Mesendoderm (in vitro differentiated cells): ENCODE results near the gene PURB.
A peak's percentile ranks its signal among the peaks of the same experiment; 100 is the strongest.

Experiments used
- DNase-seq: peaks from one replicate; pipeline ENCODE4 v3.0.0; 2013
- H2AK5ac ChIP-seq: 2 replicates; pipeline ENCODE4 v1.6.1; 2013; ENCODE audit warnings: low read length, inconsistent platforms
- H2BK120ac ChIP-seq: 2 replicates; pipeline ENCODE4 v1.6.1; 2013; ENCODE audit warnings: low read depth, mild to moderate bottlenecking, low read length, moderate library complexity, mixed read lengths
- H2BK15ac ChIP-seq: replicated peaks from 2 replicates; pipeline ENCODE4 v1.6.1; 2013; ENCODE audit warnings: low read depth, mild to moderate bottlenecking, moderate library complexity
- H2BK5ac ChIP-seq: 2 replicates; pipeline ENCODE4 v1.6.1; 2013; ENCODE audit warnings: low read length, inconsistent platforms
- H3K18ac ChIP-seq: 2 replicates; pipeline ENCODE4 v1.6.1; 2013; ENCODE audit warnings: mild to moderate bottlenecking, low read length, mixed read lengths
- H3K23ac ChIP-seq: one replicate; pipeline ENCODE4 v1.6.1; 2013; ENCODE audit warnings: low read length
- H3K27ac ChIP-seq: 2 replicates; pipeline ENCODE4 v1.5.1; 2013; ENCODE audit warnings: low read depth, mild to moderate bottlenecking, inconsistent platforms, low read length, moderate library complexity
- H3K27me3 ChIP-seq: 2 replicates; pipeline ENCODE4 v1.6.1; 2013; ENCODE audit warnings: low read length, control low read depth, mild to moderate bottlenecking, inconsistent platforms; ENCODE audit not compliant: insufficient read depth, poor library complexity
- H3K36me3 ChIP-seq: 2 replicates; pipeline ENCODE4 v1.6.1; 2013; ENCODE audit warnings: low read length, inconsistent platforms; ENCODE audit not compliant: control insufficient read depth, insufficient read depth
- H3K4ac ChIP-seq: one replicate; pipeline ENCODE4 v1.6.1; 2013; ENCODE audit warnings: low read depth, mild to moderate bottlenecking, low read length, moderate library complexity
- H3K4me1 ChIP-seq: 2 replicates; pipeline ENCODE4 v1.6.1; 2013; ENCODE audit warnings: low read depth, low read length, inconsistent platforms; ENCODE audit not compliant: control insufficient read depth
- H3K4me2 ChIP-seq: 2 replicates; pipeline ENCODE4 v1.6.1; 2013; ENCODE audit warnings: low read length
- H3K4me3 ChIP-seq: 2 replicates; pipeline ENCODE4 v1.5.1; 2013; ENCODE audit warnings: mild to moderate bottlenecking, low read length
- H3K56ac ChIP-seq: one replicate; pipeline ENCODE4 v1.6.1; 2013; ENCODE audit warnings: low read length
- H3K79me1 ChIP-seq: 2 replicates; pipeline ENCODE4 v1.6.1; 2013; ENCODE audit warnings: low read length, inconsistent platforms
- H3K79me2 ChIP-seq: 2 replicates; pipeline ENCODE4 v1.6.1; 2013; ENCODE audit warnings: mild to moderate bottlenecking, low read length; ENCODE audit not compliant: control insufficient read depth, insufficient read depth
- H3K9ac ChIP-seq: 2 replicates; pipeline ENCODE4 v1.6.1; 2013; ENCODE audit warnings: low read length, inconsistent platforms
- H4K5ac ChIP-seq: one replicate; pipeline ENCODE4 v1.6.1; 2013; ENCODE audit warnings: low read length
- H4K8ac ChIP-seq: one replicate; pipeline ENCODE4 v1.6.1; 2013; ENCODE audit warnings: low read depth, mild to moderate bottlenecking, control low read depth, low read length, moderate library complexity
- WGBS: extraction: QIAGEN DNeasy Blood & Tissue Kit; methylation state at CpG from one replicate; pipeline ENCODE4 v1.1.7; 2013; ENCODE audit warnings: low lambda C conversion rate, missing lambda C conversion rate; ENCODE audit not compliant: insufficient coverage; ENCODE audit errors: extremely low coverage; 5-methylcytosine and 5-hydroxymethylcytosine counted together

The PURB gene

GRCh38 chr7:44921607-44922350 is 36.4 kb upstream of the PURB start:
- Histone ChIP-seq H3K27ac (no peak overlapping the region), H3K56ac (no peak overlapping the region), H2BK120ac (no peak overlapping the region), H2BK15ac (no peak overlapping the region), H3K9ac (no peak overlapping the region), H3K27me3 (no peaks in the 10 kb centered on the region), H2AK5ac (no peak overlapping the region), H3K18ac (no peak overlapping the region), H3K4me3 (no peak overlapping the region), H3K4me2 (no peak overlapping the region), H4K5ac (no peak overlapping the region), H3K36me3 (no peaks in the 10 kb centered on the region), H3K4ac (no peak overlapping the region), H2BK5ac (no peak overlapping the region), H3K23ac (no peak overlapping the region), H3K79me2 (no peaks in the 10 kb centered on the region), H3K4me1 (no peaks in the 10 kb centered on the region), H3K79me1 (no peaks in the 10 kb centered on the region), H4K8ac (no peak overlapping the region)
- DNase-seq: peak; percentile 79
- WGBS: no CpG with 5 or more reads among the region's 14 CpGs

GRCh38 chr7:44920119-44920518 is 34.8 kb upstream of the PURB start:
- Histone ChIP-seq H3K36me3 (no peaks in the 10 kb centered on the region), H2BK15ac (no peak overlapping the region), H3K56ac (no peak overlapping the region), H3K27me3 (no peaks in the 10 kb centered on the region), H2BK120ac (no peak overlapping the region), H3K4me3 (no peak overlapping the region), H3K18ac (no peak overlapping the region), H2AK5ac (no peak overlapping the region), H3K9ac (no peak overlapping the region), H3K79me1 (no peaks in the 10 kb centered on the region), H3K4me1 (no peaks in the 10 kb centered on the region), H4K5ac (no peak overlapping the region), H3K4ac (no peak overlapping the region), H2BK5ac (no peak overlapping the region), H3K4me2 (no peak overlapping the region), H3K79me2 (no peaks in the 10 kb centered on the region), H3K23ac (no peak overlapping the region), H3K27ac (no peak overlapping the region), H4K8ac (no peak overlapping the region)
- DNase-seq: no peak
- no CpG with 5 or more reads among the region's 3 CpGs for WGBS

GRCh38 chr7:44918029-44918428 is 32.7 kb upstream of the PURB start:
- Histone ChIP-seq H3K4me1 (no peaks in the 10 kb centered on the region), H3K23ac (no peak overlapping the region), H3K56ac (no peak overlapping the region), H2AK5ac (no peak overlapping the region), H3K9ac (no peak overlapping the region), H2BK15ac (no peak overlapping the region), H4K5ac (no peak overlapping the region), H3K18ac (no peak overlapping the region), H2BK5ac (no peak overlapping the region), H2BK120ac (no peak overlapping the region), H3K27ac (no peak overlapping the region), H4K8ac (no peak overlapping the region), H3K79me1 (no peaks in the 10 kb centered on the region), H3K79me2 (no peaks in the 10 kb centered on the region), H3K4me3 (no peak overlapping the region), H3K27me3 (no peaks in the 10 kb centered on the region), H3K4me2 (no peak overlapping the region), H3K4ac (no peak overlapping the region), H3K36me3 (no peaks in the 10 kb centered on the region)
- DNase-seq: no peak

GRCh38 chr7:44917465-44917864 is 32.1 kb upstream of the PURB start:
- no CpG with 5 or more reads among the region's 2 CpGs for WGBS
- no peak overlapping the region for H2AK5ac ChIP-seq
- H3K4me3 ChIP-seq: no peak overlapping the region
- no peak overlapping the region for H2BK120ac ChIP-seq
- H2BK5ac ChIP-seq: no peak overlapping the region
- no peaks in the 10 kb centered on the region for H3K79me2 ChIP-seq
- no peaks in the 10 kb centered on the region for H3K27me3 ChIP-seq
- H2BK15ac ChIP-seq: no peak overlapping the region
- no peaks in the 10 kb centered on the region for H3K4me1 ChIP-seq
- H3K56ac ChIP-seq: no peak overlapping the region
- no peak for DNase-seq
- no peak overlapping the region for H3K9ac ChIP-seq
- H4K8ac ChIP-seq: no peak overlapping the region
- H3K36me3 ChIP-seq: no peaks in the 10 kb centered on the region
- H3K18ac ChIP-seq: no peak overlapping the region
- H4K5ac ChIP-seq: no peak overlapping the region
- no peak overlapping the region for H3K23ac ChIP-seq
- no peak overlapping the region for H3K4me2 ChIP-seq
- H3K79me1 ChIP-seq: no peaks in the 10 kb centered on the region
- no peak overlapping the region for H3K27ac ChIP-seq
- no peak overlapping the region for H3K4ac ChIP-seq

GRCh38 chr7:44914992-44915607 is 29.8 kb upstream of the PURB start:
- Histone ChIP-seq H4K5ac (no peak overlapping the region), H3K4ac (no peak overlapping the region), H3K4me2 (no peak overlapping the region), H3K4me3 (no peak overlapping the region), H2AK5ac (no peak overlapping the region), H3K36me3 (no peaks in the 10 kb centered on the region), H4K8ac (no peak overlapping the region), H3K79me1 (no peaks in the 10 kb centered on the region), H3K18ac (no peak overlapping the region), H3K4me1 (no peaks in the 10 kb centered on the region), H3K9ac (no peak overlapping the region), H3K23ac (no peak overlapping the region), H2BK5ac (no peak overlapping the region), H3K56ac (no peak overlapping the region), H2BK15ac (no peak overlapping the region), H3K27ac (no peak overlapping the region), H3K79me2 (no peaks in the 10 kb centered on the region), H2BK120ac (no peak overlapping the region), H3K27me3 (no peaks in the 10 kb centered on the region)
- DNase-seq: no peak
- WGBS: no CpG with 5 or more reads among the region's 10 CpGs
